Measurements from ENCODE around the gene MIOS.

The MIOS gene

DNA sequence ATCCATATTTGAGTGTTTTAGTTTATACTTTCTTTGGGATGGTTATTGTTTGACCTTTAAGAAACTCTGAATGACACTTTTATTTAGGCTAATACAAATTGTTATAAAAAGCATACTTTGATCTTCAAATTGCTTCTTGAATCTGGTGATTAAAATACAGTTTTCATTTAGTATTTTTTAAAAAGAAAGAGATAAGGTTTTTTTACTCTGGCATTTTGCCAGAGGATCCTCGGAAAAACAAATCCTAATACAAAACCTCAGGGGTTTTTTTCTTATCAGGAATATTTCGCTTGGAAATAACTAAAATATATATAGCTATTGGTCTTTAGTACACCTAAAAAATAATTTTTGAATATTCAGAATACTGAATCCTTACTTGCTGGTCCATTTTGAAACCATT lies 17.0 kb downstream of the MIOS start:
- DNase-seq (ENCODE audit: low read depth in 3 of 3), result no peak

DNA sequence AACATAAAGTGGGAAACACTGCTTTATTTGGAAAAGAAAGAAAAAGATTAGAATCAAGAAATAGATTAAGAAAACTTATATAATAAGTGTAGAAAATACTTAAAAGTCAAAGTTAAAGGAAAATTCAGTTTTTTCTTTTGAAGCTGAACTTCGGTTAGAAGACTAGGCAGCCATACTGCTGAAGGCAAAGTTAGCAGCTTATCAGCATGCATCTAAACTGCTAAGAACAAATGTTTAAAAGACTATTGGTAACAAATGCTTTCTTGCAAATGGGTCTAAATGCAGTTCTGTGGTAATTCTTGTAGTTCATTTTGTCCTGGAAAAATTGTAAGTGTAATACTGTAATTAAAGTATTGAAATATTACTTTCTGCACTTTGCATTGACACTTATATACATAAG lies 18.0 kb downstream of the MIOS start:
- no peak for DNase-seq (ENCODE audit: low read depth in 3 of 3)

DNA sequence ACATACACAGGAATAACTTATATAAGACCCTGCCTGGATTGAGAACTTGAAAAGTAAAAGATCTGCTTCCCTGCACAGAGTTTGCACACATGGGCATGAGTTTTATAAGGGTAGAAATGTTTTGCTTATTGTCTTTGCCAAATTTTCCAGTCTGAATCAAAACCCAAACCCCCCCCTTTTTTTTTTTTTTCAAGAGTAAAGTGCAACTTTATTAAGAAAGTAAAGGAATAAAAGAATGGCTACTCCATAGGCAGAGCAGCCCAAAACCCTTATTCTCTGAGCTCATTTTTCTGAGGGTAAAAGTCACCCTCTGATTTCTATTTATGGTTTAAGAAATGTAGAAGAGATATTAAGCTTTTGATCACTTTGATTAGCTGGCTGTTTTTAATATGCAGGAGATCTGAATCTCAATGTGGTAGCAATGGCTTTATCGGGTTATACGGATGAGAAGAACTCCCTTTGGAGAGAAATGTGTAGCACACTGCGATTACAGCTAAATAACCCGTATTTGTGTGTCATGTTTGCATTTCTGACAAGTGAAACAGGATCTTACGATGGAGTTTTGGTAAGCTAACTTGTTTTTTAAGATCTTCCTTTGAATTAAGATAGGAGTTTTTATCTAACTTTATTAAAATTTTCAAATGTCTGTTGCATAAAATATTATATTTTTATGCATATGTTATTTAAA lies 18.7 kb downstream of the MIOS start:
- no peak for DNase-seq (ENCODE audit: low read depth in 3 of 3)

DNA sequence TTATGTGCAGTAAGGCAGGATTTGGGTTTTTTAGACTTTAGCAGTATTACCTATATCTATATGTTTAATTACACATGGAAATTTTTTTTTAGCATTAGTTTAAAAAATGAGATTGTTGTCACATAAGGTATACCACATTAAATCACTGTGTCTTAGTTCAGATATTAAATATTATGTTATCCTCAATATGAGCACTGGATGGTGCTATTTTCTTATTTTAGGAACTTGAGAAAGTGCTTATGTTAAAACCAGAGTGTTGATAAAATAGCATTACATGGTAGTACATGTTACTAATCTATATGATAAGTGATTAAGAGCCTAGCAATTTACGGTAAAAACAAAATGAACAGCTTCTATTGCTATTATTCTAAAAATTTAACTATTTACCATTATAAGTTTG lies 28.8 kb downstream of the MIOS start:
- no peak for DNase-seq (ENCODE audit: low read depth in 3 of 3)

DNA sequence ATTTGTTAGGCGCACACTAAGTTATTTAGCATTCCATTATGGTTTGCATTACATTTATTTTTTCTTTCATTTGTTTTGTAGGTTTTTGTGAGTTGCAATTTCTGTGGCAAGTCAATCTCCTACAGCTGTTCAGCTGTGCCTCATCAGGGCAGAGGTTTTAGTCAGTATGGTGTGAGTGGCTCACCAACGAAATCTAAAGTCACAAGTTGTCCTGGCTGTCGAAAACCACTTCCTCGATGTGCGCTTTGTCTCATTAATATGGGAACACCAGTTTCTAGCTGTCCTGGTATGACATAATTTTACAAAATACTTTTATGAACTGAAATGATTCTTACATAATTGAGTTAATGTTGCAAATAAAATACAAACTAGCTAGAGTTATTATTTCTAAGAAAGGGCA lies 29.5 kb downstream of the MIOS start:
- DNase-seq (ENCODE audit: low read depth in 3 of 3), result no peak

DNA sequence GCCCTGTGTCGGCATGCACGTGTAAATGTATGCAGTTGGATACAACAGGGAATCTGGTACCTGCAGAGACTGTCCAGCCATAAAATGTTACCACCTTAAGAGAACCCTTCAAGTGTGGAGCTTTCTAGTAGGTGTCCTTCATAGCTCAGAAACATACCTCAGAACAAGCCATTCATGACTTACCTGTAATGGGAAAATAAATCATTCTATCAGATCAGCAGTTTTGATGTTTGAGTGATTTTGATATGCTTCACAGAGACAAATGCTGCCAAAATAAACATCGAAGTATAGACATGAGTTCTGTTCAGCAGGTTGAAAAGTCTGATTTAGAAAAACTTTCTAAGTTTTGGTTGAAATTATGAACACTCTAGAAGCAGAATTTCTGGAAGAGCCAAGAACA lies 40.3 kb downstream of the MIOS start:
- DNase-seq (ENCODE audit: low read depth in 3 of 3), result no peak

DNA sequence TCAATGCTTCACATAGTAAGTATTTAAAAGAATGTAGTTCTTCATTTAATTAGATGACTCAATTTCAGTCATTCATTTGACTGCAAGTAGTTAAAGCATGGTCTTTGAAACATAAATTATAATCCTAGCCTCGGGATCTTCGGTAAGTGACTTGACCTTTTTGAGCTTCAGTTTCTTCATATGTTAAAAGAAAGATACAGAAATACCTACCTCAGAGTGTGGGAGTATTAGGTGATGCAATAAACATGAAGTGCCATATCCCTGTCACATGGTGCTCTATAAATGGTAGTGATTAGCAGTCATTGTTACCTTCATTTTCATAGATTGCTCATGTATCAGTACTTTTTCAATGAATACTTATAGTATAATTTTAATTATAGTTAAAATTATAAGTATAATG lies 42.6 kb downstream of the MIOS start:
- DNase-seq (ENCODE audit: low read depth in 3 of 3), result no peak

DNA sequence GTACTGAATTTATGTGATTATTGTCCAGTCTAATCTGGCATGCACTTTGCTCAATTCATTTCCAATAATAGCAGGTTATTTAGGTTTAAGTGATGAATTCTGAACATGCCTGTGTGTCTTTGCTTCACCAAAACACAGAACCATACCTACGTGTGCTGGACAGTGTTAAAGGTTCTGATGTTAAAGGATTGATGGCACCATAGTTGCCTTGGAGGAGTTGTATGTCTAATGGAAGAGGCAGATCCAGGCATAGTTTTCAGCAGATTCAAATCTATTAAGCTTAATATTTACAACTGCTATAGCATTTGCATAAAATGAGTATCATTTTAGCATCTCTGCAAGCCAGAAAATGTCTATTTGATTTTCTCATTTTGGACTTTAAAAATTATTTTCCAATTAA lies 45.8 kb downstream of the MIOS start:
- no peak for DNase-seq (ENCODE audit: low read depth in 3 of 3)

DNA sequence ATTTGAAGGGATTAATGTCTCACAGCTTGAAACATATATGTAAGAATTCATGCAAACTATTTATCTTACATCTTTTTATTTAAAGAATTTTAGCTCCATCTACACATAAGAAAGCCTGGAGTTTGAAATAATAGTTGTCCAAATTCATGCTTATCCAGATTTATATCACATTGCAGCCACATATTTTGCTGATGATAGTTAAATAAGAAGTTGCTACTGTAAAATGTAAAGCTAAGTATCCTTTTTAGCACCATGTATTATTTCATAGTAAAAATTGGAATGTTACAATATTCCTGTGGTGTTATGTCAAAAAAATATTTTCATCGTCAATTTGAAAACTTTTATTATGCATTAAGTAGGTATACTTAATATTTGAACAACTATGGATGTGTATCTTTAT lies 46.5 kb downstream of the MIOS start:
- no peak for DNase-seq (ENCODE audit: low read depth in 3 of 3)

DNA sequence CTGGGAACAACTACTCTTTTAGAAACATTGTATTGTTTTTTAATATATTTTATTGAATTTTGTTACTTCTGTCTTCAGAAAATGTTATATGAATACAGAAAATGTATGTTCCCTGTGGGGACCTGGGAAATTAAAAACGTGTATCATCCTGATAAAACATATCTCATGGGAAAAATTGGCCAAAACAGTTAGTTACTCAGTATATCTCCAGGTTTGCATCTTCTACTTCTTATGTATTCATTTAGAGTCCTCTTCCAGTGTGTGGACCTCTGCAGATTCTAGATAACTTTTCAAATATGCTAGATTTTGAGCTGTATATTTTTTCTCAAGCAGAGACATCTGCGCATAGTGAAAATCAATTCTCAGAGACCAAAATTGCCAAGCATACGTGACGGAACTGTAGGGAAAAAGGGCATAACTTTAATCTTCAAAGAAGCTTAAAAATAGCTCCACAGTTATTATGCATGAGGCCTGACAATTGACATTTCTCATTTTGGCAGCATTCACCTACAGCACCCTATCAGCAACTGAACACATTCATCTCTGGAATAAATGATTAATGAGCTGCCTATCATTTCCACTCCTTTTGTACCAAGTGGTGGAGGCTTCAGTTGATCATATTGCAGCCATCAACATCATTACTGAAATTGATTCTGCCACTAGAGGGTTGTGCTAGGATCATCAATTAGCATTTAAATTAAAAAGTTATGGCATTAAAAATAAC lies 47.5 kb downstream of the MIOS start:
- no peak for DNase-seq (ENCODE audit: low read depth in 3 of 3)

DNA sequence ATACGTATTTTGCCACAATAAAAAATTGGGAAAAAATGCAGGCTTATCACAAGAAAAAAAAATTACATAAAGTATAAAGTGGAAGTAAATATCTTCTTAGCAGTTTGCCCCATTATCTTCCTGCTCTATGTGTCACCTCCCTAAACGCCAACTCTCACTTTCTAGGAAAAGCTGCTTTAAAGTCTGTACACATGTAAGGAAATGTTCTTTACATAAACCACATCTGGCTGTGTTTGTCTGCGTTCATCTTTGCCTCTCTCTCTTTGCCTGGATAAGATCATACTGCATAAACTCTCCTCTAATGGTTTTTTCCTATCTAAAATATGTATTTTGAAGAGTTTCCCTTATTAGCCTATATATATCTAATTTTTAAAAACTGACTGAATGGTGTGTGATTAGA lies 50.9 kb downstream of the MIOS start:
- no peak for DNase-seq (ENCODE audit: low read depth in 3 of 3)

DNA sequence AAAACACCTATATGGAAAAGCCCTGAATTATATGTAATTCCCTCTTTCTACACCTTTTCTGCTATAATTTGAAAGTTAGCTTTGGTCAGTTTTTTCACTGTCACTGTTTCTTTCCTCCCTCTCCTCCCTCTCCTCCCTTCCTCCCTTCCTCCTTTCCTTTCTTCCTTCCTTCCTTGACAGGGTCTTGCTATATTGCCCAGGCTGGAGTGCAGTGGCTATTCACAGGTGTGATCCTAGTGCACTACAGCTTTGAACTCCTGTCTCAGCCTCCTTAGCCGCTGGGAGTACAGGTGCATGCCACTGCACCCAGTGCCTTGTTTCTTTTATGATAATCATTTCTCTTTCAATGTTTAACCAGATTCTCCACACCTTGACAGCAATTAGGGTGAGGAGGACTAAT lies 51.7 kb downstream of the MIOS start:
- no peak for DNase-seq (ENCODE audit: low read depth in 3 of 3)

DNA sequence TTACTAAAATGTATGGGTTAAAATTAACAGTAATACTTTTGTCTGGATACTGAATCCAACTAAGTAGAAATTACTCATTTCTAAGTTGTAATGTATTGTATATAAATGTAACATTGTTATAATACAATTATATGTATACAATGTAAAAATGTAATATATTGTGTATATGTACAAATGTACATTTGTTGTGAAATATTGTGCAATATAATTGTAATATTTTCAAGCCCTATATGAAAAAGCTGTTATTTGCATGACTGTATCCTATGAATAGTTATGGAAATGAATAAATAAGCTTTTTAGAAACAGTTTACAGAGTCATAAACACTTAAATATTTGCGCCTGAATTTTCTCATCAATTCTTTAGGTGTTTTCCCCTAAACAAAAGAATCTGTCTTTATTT lies 53.6 kb downstream of the MIOS start:
- DNase-seq (ENCODE audit: low read depth in 3 of 3), result no peak

DNA sequence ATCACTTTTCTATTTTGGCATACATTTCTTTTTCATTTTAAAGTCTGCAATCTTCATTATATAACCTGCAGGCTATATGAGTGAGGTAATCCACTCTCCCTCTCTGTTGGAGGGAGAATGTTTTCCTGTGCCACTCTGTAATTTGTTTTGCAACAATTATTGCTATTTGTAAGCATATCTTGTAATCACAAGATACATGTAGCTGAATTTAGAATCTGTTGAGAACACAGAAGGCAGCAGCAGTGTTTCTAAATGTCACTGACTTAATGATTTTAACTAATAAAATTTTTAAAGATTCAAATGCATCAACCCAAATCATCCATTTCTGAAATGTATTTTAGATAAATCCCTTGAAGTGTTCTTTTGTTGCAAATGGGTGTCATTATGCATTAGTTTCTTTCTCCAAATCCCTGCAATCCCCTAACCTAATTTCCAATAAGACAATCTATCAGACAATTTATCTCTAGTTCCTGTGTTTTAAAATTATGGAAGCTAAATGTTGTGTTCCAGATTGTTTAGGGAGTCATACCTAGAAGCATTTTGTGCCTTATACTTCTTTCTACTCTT lies 54.0 kb downstream of the MIOS start:
- no peak for DNase-seq (ENCODE audit: low read depth in 3 of 3)

DNA sequence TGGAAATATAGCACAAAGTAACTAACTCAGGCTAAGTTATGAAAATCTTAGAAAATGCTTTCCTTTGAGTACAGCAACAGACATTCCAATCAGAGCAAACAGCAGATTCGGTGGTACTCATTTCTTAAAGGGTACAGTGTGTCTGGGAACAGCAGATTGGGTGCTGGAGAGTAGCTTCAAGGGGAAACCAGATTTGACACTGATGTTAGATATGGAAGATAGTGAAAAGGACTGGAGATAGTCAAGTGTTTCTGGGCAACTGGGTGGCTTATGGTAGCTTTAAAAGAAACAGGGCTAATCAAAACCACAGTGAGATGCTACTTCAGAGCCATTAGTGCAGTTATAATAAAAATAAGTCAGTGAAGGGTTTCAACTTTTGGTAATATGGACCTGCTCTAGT lies 61.8 kb downstream of the MIOS start:
- no peak for DNase-seq (ENCODE audit: low read depth in 3 of 3)

DNA sequence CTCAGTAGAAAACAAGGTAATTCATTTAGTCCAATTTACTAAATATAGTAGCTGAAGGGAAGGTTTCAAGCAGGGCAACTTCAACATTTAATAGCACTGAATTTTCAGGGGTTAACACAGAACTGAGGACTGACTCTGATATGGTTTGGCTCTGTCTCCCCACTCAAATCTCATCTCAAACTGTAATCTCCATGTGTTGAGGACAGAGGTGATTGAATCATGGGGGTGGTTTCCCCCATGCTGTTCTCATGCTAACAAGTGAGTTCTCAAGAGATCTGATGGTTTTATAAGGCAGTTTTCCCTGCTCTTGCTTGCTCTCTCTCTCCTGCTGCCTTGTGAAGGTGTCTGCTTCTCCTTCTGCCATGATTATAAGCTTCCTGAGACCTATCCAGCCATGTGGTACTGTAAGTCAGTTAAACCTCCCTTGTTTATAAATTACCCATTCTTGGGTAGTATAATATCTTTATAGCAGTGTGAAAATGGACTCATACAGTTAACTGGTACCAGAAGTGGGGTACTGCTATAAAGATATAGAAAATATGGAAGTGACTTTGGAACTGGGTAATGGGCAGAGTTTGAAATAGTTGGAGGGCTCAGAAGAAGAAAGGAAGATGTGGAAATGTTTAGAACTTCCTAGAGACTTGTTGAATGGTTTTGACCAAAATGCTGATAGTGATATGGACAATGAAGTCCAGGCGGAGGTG lies 64.1 kb downstream of the MIOS start:
- DNase-seq (ENCODE audit: low read depth in 3 of 3), result no peak

DNA sequence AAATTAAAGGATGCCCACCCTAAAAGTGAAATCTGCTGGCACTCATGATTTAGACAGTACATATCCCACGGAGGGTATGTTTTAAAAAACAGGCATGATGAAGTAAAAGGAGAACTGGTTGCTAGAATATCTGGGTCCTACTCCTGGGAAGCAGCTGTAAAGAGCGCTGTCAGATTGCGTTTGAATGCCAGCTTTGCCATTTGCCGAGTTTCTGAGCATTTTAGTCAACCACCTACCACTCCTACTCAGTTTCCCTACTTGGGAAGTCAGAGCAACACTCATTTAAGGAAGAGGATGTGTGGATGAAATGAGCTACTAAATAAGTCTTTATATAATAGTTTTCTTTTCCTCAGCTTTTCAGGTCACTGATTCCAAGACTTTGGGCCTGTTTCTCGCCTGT lies 72.7 kb downstream of the MIOS start:
- DNase-seq (ENCODE audit: low read depth in 3 of 3), result no peak

DNA sequence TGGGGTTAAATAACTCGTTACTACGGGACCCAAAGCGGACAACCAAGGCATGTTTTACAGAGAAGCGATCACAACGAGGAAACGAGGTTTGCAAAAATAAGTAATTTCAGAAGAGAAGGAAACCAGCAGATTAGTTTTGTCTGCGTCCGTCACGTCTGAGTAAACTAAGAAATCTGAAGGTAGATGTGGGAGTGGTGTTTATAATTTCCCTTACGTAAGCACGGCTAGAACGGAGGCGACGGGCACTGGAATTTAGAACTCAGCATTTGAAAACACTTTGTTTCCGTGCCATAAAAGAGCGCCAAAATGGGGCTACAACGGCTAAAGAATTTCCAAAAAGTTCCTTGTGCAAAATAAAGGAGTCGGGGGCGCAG lies 73.2 kb downstream of the MIOS start:
- peak in 2 of 3 experiments; percentile 21 to 22 for DNase-seq (ENCODE audit: low read depth in 3 of 3)

DNA sequence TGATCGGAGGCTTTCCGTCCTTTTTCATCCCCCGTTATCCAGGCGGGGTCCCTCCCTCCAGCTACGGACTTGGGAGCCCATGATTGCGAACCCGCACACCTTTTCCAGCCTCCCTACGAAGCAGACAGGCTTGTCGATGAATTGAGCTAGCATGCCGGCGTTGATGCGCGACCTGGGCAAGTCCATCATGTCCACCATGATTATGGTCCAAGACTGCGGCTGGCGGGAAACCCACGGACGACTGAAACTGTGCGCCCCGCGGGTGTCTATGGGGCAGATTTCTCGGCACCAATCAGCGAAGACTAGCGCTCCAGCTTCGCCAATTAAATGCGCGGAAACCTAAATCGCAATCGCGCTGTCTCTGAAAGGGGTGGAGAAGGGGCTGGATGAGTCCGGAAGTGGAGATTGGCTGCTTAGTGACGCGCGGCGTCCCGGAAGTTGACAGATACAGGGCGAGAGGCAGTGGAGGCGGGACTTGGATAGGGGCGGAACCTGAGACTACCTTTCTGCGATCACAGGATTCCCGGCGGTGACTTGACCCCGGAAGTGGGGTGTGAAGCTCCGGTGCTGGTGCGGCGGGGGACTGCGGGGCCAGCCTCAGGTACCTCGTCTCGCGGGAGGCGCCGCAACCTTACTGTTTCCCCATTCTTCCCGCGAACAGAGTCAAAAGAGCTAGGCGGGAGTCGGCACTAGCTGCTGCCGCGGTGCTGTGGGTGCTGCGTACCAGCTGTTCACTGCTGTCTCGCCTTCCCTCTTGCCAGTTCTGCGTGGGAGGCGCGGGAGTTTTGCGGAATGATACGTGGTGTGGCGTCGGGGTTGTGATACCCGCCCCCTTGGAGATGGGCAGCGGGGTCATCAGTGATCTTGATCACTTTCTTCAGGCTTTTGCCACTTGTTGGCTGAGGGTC lies 73.8 kb downstream of the MIOS start, which contains the start of gene UMAD1:
Gene UMAD1 (plus strand): TSS at position 532 of the 908 bp plus-strand sequence. CDS start 32,620 bp downstream, outside the sequence.
- peak; percentile 87 to 96 (median 94) for DNase-seq (ENCODE audit: low read depth in 3 of 3)

DNA sequence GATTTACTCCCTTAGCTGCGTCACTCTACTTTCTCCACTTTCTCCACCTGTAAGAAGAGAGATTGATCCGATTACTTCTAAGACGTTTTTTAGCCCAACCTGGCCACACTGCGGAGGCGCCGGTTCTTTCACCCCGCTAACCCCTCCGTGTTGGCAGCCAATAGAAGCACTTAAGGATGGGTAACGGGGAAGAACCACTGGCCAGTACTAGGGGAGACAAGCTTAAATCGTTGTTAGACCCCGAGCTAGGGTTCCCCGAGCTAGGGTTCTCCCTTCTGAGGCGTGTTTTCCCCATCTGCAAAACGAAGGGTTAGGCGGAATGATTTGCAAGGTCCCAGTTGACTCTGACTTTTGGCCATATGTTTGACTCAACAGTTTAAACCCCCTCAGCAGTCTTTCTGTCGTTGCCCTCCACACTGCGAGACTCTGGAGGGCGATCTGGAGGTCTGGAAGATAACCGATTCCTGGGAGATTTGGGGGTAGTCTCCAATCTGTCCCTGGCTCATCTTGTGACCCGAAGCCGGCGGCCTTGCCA lies 74.5 kb downstream of the MIOS start:
- peak in 1 of 3 experiments; percentile 11 for DNase-seq (ENCODE audit: low read depth in 3 of 3)

DNA sequence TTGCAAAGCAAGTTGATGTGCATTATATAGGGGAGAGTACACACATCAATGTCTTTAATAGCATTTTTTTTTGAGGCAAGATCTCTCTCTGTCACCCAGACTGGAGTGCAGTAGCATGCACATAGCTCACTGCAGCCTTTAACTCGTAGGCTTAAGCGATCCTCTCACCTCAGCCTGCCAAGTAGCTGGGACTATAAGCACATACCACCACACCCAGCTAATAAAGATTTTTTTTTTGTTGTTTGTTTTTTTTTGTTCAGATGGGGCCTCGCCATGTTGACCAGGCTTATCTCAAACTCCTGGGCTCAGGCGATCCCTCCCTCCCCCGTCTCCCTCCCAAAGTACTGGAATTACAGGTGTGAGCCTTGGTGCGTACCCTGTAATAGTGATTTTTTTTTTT lies 75.4 kb downstream of the MIOS start:
- no peak for DNase-seq (ENCODE audit: low read depth in 3 of 3)

All from stimulated activated CD4-positive, alpha-beta T cell treated with anti-CD3 and anti-CD28 coated beads, TNF-alpha, amount 100 ng/mL, for 4 hours (primary cell).